Spleen (tissue), 11 donors: ENCODE data around the gene SORCS2. TPM values are rescaled to one million over a fixed set of nuclear protein-coding genes. Genes with fewer than 3 reads are reported as not detected.

Experiments used
- DNase-seq: peaks from one replicate; pipeline ENCODE4 v3.0.0-alpha.2; 2020
- H3K27ac ChIP-seq, 8 donors: fragments of 200-600 bp; sonication (generic) in 7 of 8; 1 replicate in 4 of 8; 2 replicates in 4 of 8; pipeline versions ENCODE4 v1.5.0 to v1.8.0; 2016 to 2021; ENCODE audit warnings: inconsistent platforms in 4 of 8, mild to moderate bottlenecking in 4 of 8, moderate library complexity in 1 of 8
- H3K27me3 ChIP-seq, 7 donors: fragments of 200-600 bp; sonication (generic) in 6 of 7; replicated peaks in 1 of 7; 1 replicate in 4 of 7; 2 replicates in 3 of 7; pipeline versions ENCODE4 v1.5.0 to v1.8.0; 2016 to 2021; ENCODE audit warnings: inconsistent platforms in 3 of 7, mild to moderate bottlenecking in 1 of 7
- H3K36me3 ChIP-seq, 6 donors: fragments of 200-600 bp; sonication (generic) in 5 of 6; 1 replicate in 4 of 6; 2 replicates in 2 of 6; pipeline versions ENCODE4 v1.5.0 to v1.8.0; 2016 to 2021; ENCODE audit warnings: inconsistent platforms in 2 of 6
- H3K4me1 ChIP-seq, 6 donors: fragments of 200-600 bp; sonication (generic) in 5 of 6; 1 replicate in 3 of 6; 2 replicates in 3 of 6; pipeline versions ENCODE4 v1.5.0 to v1.8.0; 2016 to 2021; ENCODE audit warnings: inconsistent platforms in 3 of 6
- H3K4me3 ChIP-seq, 8 donors: fragments of 200-600 bp; sonication (generic) in 7 of 8; 1 replicate in 4 of 8; 2 replicates in 4 of 8; pipeline versions ENCODE4 v1.5.0 to v1.8.0; 2016 to 2021; ENCODE audit warnings: inconsistent platforms in 4 of 8, mild to moderate bottlenecking in 4 of 8, moderate library complexity in 2 of 8
- H3K9me3 ChIP-seq, 8 donors: fragments of 200-600 bp; sonication (generic) in 7 of 8; 1 replicate in 4 of 8; 2 replicates in 4 of 8; pipeline versions ENCODE4 v1.5.0 to v1.8.0; 2016 to 2021; ENCODE audit warnings: inconsistent platforms in 4 of 8
- POLR2A ChIP-seq, 3 donors: fragments of 450-650 bp; IDR thresholded peaks; one replicate each; pipeline ENCODE4 v1.5.1; 2017; ENCODE audit warnings: antibody characterized with exemption in 3 of 3, mild to moderate bottlenecking in 1 of 3
- POLR2AphosphoS5 ChIP-seq, 3 donors: sonication (generic); formaldehyde crosslinking; IDR thresholded peaks; one replicate each; pipeline ENCODE4 v1.5.1; 2017; ENCODE audit warnings: antibody characterized with exemption in 3 of 3
- WGBS, 5 donors: extraction: QIAGEN DNeasy Blood & Tissue Kit in 3 of 5; methylation state at CpG; one replicate each; pipeline versions ENCODE4 v1.1.5 to v1.1.7; 2013 to 2018; 5-methylcytosine and 5-hydroxymethylcytosine counted together
- intact Hi-C: fragments of 100-400 bp; cut with DNase I; formaldehyde crosslinking; loops from one replicate; pipeline ENCODE4 v1.15.0; 2023; ENCODE audit warnings: low total_unique reads
- polyA plus RNA-seq, 3 donors: library from polyadenylated mRNA; stranded (reverse); fragments of 200-250 nt; gene quantifications; one replicate each; pipeline ENCODE4 v1.2.1, GENCODE V29; 2013
- total RNA-seq, 7 donors: library from RNA; depleted of rRNA in 3 of 7; stranded (reverse); fragments of >200 nt in 3 of 7; fragmentation: NEBNext Ultra II Directional in 4 of 7; extraction: Animal tissue kit (Norgen Biotek cat#: 25700) in 4 of 7; gene quantifications; one replicate each; pipeline versions ENCODE4 v1.1.0 to v1.2.1, GENCODE V29; 2016 to 2021
- TF ChIP-seq, protein P1 (sequence below), 11 experiments: fragments of 200-600 bp in 7 of 11; fragments of 450-650 bp in 4 of 11; sonication (generic) in 4 of 11; IDR thresholded peaks in 8 of 11; conservative IDR thresholded peaks in 3 of 11; 1 replicate in 7 of 11; 2 replicates in 4 of 11; pipeline versions ENCODE4 v1.4.0 to v1.8.0; 2016 to 2021; ENCODE audit warnings: antibody characterized with exemption in 11 of 11, inconsistent platforms in 4 of 11, mild to moderate bottlenecking in 1 of 11
- donor health status: healthy with polysubstance abuse.
- donor health status: DM: no; HTN: no; CAD: no; lungs with moderate emphysema.
- donor health status: DM: no; HTN: no; CAD: no.
- donor health status: Bipolar disorder and iron deficiency.
- donor health status: healthy.
- donor health status: DM: no; HTN: no; CAD: no.
- donor health status: DM: yes; HTN: yes; CAD: no.

The SORCS2 gene
- total and polyA plus RNA-seq, 10 donors = 0.33 to 1.6 (median 0.60) TPM

DNA sequence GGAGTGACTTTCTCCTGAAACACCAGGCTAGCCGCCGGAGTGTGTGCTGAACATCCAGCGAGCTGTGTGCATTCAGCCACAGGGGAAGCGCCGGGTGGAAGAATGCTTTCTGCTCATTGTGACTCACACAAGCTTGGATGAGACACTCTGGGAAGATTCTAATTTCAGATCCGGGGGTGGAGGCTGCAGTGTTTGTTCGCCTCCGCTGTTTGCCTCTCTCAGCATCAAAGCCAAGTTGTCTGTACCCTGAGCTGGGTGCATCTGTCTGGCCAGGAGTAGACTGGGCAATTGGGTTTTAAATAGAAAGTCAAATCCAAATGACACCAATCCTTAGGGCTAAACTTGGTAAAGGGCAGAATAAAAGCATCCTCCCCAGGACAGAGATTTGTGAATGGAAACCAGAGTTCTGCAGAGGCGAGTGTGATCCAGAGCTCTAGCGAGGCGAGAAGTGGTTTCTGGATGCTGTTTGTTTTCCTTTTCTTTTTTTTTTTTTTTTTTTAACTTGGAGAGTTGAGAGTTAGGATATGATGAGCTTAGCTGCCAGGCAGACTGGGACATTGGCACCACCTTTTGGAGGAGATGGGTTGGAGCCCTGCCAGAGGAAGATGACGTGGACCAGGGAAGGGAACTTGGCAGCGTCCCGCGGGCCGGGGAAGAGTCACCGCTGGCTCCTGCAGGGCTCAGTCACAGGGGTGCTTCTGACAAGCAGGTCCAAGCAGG is 438.4 kb downstream of the SORCS2 start:
- H3K36me3 ChIP-seq = no peaks in the 10 kb centered on the region
- 56 to 70% (median 67%) methylated on average over 17 of the region's 17 CpGs for WGBS, 5 donors
- H3K4me3 ChIP-seq = no peak overlapping the region
- H3K27ac ChIP-seq = no peak overlapping the region
- H3K4me1 ChIP-seq = peaks cover 10 to 26% (median 13%) of the 10 kb centered on the region in 6 donors
- TF ChIP-seq POLR2AphosphoS5 (IDR thresholded peaks at IDR 0.05) = no peak
- DNase-seq = no peak
- peaks cover 0 to 9% (median 0%) of the 10 kb centered on the region in 7 donors for H3K27me3 ChIP-seq
- peaks cover 0 to 9% (median 0%) of the 10 kb centered on the region in 8 donors for H3K9me3 ChIP-seq
- intact Hi-C loops = no loop called here

DNA sequence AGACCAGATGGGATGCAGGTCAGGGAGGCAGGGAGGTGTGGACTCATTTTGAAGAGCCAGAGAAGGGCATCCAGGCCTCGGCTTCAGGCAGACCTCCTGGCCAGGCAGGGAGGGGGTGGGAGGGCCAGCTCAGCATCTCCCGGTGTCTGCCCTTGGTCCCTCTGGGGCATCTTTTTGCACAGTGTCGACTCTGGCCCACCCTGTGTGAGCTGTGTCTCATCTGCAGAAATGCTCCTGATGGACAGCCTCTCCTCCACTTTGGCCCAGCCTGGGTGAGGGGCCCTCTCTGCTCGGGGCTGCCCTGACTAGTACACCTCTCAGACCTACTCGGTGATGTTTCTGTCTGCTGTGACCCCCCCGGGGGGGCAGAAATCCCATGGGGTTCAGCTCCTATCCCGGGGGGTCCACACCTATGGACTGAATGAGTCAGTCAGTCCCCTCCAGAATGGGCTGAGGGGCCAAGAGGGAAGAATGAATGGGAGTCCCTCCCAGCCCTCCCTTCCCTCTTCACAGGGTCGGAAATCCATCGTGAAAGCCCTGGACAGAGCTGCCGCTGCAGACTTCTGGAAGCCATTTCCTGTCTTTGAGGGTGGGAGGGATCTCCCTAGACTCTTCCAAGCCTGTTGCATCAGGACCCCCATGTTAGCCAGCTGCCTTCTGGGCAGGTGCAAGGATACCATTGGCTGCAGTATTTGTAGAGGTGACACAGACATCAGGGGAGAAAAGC is 439.1 kb downstream of the SORCS2 start:
- H3K4me1 ChIP-seq = peaks cover 10 to 28% (median 18%) of the 10 kb centered on the region in 6 donors
- H3K4me3 ChIP-seq = no peak overlapping the region
- no peak overlapping the region for H3K27ac ChIP-seq
- 39 to 59% (median 42%) methylated on average over 7 to 10 of the region's 10 CpGs for WGBS, 5 donors
- intact Hi-C loops = no loop called here
- TF ChIP-seq POLR2AphosphoS5 (IDR thresholded peaks at IDR 0.05) = no peak
- TF ChIP-seq POLR2A (IDR thresholded peaks at IDR 0.05) = no peak
- TF ChIP-seq, protein P1, sequence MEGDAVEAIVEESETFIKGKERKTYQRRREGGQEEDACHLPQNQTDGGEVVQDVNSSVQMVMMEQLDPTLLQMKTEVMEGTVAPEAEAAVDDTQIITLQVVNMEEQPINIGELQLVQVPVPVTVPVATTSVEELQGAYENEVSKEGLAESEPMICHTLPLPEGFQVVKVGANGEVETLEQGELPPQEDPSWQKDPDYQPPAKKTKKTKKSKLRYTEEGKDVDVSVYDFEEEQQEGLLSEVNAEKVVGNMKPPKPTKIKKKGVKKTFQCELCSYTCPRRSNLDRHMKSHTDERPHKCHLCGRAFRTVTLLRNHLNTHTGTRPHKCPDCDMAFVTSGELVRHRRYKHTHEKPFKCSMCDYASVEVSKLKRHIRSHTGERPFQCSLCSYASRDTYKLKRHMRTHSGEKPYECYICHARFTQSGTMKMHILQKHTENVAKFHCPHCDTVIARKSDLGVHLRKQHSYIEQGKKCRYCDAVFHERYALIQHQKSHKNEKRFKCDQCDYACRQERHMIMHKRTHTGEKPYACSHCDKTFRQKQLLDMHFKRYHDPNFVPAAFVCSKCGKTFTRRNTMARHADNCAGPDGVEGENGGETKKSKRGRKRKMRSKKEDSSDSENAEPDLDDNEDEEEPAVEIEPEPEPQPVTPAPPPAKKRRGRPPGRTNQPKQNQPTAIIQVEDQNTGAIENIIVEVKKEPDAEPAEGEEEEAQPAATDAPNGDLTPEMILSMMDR (IDR thresholded peaks at IDR 0.05 in 8 of 11, conservative IDR thresholded peaks at IDR 0.05 in 3 of 11) = no peak
- DNase-seq = no peak
- peaks cover 0 to 9% (median 0%) of the 10 kb centered on the region in 8 donors for H3K9me3 ChIP-seq
- peaks cover 0 to 9% (median 0%) of the 10 kb centered on the region in 7 donors for H3K27me3 ChIP-seq
- no peaks in the 10 kb centered on the region for H3K36me3 ChIP-seq

DNA sequence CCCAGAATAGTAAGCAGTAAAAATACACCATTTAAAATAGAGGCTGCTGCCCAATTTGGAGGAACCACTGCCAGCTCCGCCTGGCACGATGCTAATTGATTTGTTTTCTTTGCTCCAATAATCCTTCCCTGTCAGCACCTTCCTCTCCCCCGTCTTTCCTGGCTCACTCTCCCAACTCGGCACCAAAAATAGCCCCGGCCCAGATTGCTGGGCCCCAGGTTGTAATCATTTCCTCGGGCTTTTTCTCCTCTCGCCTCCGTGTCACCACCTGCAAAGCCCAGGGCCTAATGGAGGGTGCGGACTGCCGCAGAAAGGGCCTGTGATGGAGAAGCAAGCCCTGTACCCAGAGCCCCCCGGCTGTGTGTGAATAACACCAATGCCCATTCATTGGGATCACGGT is 440.0 kb downstream of the SORCS2 start:
- intact Hi-C loops = no loop called here
- Histone ChIP-seq H3K4me1 (peaks cover 10 to 28% (median 18%) of the 10 kb centered on the region in 6 donors), H3K27me3 (peaks cover 0 to 9% (median 0%) of the 10 kb centered on the region in 7 donors), H3K9me3 (peaks cover 0 to 9% (median 0%) of the 10 kb centered on the region in 8 donors), H3K4me3 (no peak overlapping the region), H3K36me3 (no peaks in the 10 kb centered on the region), H3K27ac (no peak overlapping the region)
- no peak for TF ChIP-seq POLR2A (IDR thresholded peaks at IDR 0.05)
- no peak for DNase-seq
- WGBS, 5 donors = 72 to 83% (median 77%) methylated on average over 12 of the region's 12 CpGs

DNA sequence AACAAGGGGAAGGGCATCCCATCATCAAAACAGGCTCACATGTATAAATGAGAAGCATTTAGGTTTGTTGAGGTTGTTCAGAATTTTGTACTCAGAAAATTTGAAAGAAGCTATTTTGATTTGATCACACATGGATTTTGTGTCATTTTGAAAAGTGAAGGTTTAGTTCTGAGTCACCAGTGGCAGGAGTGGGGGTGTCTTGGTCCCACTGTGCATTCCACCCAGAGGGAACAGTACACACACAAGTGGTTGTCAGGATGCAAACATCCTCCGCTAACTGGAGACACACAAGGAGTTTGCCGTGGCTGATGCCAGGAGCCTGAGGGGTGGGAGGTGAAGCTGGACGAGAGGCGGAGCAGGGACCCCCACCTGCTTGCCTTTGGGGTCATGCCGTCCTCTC is 440.6 kb downstream of the SORCS2 start:
- H3K27me3 ChIP-seq = peaks cover 0 to 9% (median 0%) of the 10 kb centered on the region in 7 donors
- H3K27ac ChIP-seq = no peak overlapping the region
- no peak overlapping the region for H3K4me3 ChIP-seq
- TF ChIP-seq, protein P1 (IDR thresholded peaks at IDR 0.05 in 8 of 11, conservative IDR thresholded peaks at IDR 0.05 in 3 of 11) = no peak
- TF ChIP-seq POLR2A (IDR thresholded peaks at IDR 0.05) = no peak
- TF ChIP-seq POLR2AphosphoS5 (IDR thresholded peaks at IDR 0.05) = no peak
- H3K9me3 ChIP-seq = peaks cover 0 to 9% (median 0%) of the 10 kb centered on the region in 8 donors
- peaks cover 10 to 28% (median 18%) of the 10 kb centered on the region in 6 donors for H3K4me1 ChIP-seq
- intact Hi-C loops = no loop called here
- 63 to 88% (median 77%) methylated on average over 5 of the region's 5 CpGs for WGBS, 5 donors
- H3K36me3 ChIP-seq = no peaks in the 10 kb centered on the region
- no peak for DNase-seq
